SU-DHL-6 (cell line): Measurements from ENCODE around the gene CLN6.

Experiments used
- H2AFZ ChIP-seq: fragments of 200-600 bp; sonication (generic); 2 replicates; pipeline ENCODE4 v1.6.1; 2014; ENCODE audit warnings: low read depth, mild to moderate bottlenecking, moderate library complexity, mixed read lengths, antibody characterized with exemption, low read length; ENCODE audit not compliant: severe bottlenecking
- H3F3A ChIP-seq: fragments of 200-600 bp; shearing (Covaris generic); 2 replicates; pipeline ENCODE4 v1.6.0; 2016; ENCODE audit warnings: antibody characterized with exemption, mild to moderate bottlenecking; ENCODE audit not compliant: insufficient read depth
- H3K27ac ChIP-seq: fragments of 200-600 bp; sonication (generic); 2 replicates; pipeline ENCODE4 v1.5.1; 2016; ENCODE audit warnings: low read depth, mild to moderate bottlenecking, low read length, moderate library complexity, mixed read lengths
- H3K27me3 ChIP-seq: fragments of 200-600 bp; sonication (generic), shearing (Covaris generic); 2 replicates; pipeline ENCODE4 v1.6.0; 2014; ENCODE audit warnings: mild to moderate bottlenecking, low read length
- H3K36me3 ChIP-seq: fragments of 200-600 bp; sonication (generic); 2 replicates; pipeline ENCODE4 v1.6.1; 2014; ENCODE audit warnings: mild to moderate bottlenecking, low read length, mixed read lengths
- H3K4me2 ChIP-seq: fragments of 300-600, 200-600 bp; shearing (Covaris generic), sonication (generic); 2 replicates; pipeline ENCODE4 v1.6.0; 2014; ENCODE audit warnings: low read length, low read depth, mild to moderate bottlenecking; ENCODE audit not compliant: poor library complexity, severe bottlenecking
- H3K4me3 ChIP-seq: fragments of 200-600 bp; sonication (generic); 2 replicates; pipeline ENCODE4 v1.5.1; 2014; ENCODE audit warnings: antibody characterized with exemption, low read length, mild to moderate bottlenecking, mixed read lengths; ENCODE audit not compliant: insufficient read depth, poor library complexity, severe bottlenecking
- H3K79me2 ChIP-seq: fragments of 200-600 bp; sonication (generic); 2 replicates; pipeline ENCODE4 v1.6.1; 2014; ENCODE audit warnings: mild to moderate bottlenecking, low read length, moderate library complexity; ENCODE audit not compliant: insufficient read depth
- H3K9ac ChIP-seq: fragments of 200-600 bp; sonication (generic); 2 replicates; pipeline ENCODE4 v1.7.0; 2014; ENCODE audit warnings: mild to moderate bottlenecking, low read length
- H3K9me2 ChIP-seq: fragments of 200-600 bp; sonication (generic); replicated peaks from 2 replicates; pipeline ENCODE4 v1.6.1; 2014; ENCODE audit warnings: low read length; ENCODE audit not compliant: insufficient read depth
- H3K9me3 ChIP-seq: fragments of 200-600 bp; sonication (generic); 2 replicates; pipeline ENCODE4 v1.6.1; 2014; ENCODE audit warnings: low read length, mixed read lengths; ENCODE audit not compliant: insufficient read depth
- H4K20me1 ChIP-seq: fragments of 200-600 bp; sonication (generic); 2 replicates; pipeline ENCODE4 v1.6.1; 2014; ENCODE audit warnings: low read depth, mild to moderate bottlenecking, antibody characterized with exemption, low read length, moderate library complexity, mixed read lengths
- EZH2phosphoT487 ChIP-seq: fragments of 200-600 bp; sonication (generic), shearing (Covaris generic); conservative IDR thresholded peaks from 2 replicates; pipeline ENCODE4 v1.6.1; 2018; ENCODE audit warnings: mild to moderate bottlenecking, antibody characterized with exemption, low read length, moderate library complexity, mixed read lengths
- TF ChIP-seq, protein P1 (sequence below): fragments of 200-600 bp; sonication (generic); IDR thresholded peaks from one replicate; pipeline ENCODE4 v1.5.1; 2017; ENCODE audit warnings: antibody characterized with exemption, mild to moderate bottlenecking, low read length, moderate library complexity; ENCODE audit not compliant: insufficient read depth, poor library complexity, severe bottlenecking

Gene CLN6

GRCh38 chr15:68232449-68232848 lies 2.9 kb upstream of the CLN6 start:
- peaks cover 3% of the 10 kb centered on the region; the same call in 1 of the 2 replicates for H3F3A ChIP-seq
- H3K4me2 ChIP-seq = no peak overlapping the region
- H3K9me3 ChIP-seq = no peaks in the 10 kb centered on the region
- H3K4me3 ChIP-seq = no peak overlapping the region
- H3K36me3 ChIP-seq = no peaks in the 10 kb centered on the region
- H3K9ac ChIP-seq = no peak overlapping the region
- H2AFZ ChIP-seq = no peak overlapping the region
- TF ChIP-seq, protein P1, sequence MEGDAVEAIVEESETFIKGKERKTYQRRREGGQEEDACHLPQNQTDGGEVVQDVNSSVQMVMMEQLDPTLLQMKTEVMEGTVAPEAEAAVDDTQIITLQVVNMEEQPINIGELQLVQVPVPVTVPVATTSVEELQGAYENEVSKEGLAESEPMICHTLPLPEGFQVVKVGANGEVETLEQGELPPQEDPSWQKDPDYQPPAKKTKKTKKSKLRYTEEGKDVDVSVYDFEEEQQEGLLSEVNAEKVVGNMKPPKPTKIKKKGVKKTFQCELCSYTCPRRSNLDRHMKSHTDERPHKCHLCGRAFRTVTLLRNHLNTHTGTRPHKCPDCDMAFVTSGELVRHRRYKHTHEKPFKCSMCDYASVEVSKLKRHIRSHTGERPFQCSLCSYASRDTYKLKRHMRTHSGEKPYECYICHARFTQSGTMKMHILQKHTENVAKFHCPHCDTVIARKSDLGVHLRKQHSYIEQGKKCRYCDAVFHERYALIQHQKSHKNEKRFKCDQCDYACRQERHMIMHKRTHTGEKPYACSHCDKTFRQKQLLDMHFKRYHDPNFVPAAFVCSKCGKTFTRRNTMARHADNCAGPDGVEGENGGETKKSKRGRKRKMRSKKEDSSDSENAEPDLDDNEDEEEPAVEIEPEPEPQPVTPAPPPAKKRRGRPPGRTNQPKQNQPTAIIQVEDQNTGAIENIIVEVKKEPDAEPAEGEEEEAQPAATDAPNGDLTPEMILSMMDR = no peak
- TF ChIP-seq EZH2phosphoT487 = no peak
- no peaks in the 10 kb centered on the region for H3K27me3 ChIP-seq
- peaks cover 17% of the 10 kb centered on the region for H3K79me2 ChIP-seq
- no peaks in the 10 kb centered on the region for H4K20me1 ChIP-seq
- no peak overlapping the region for H3K27ac ChIP-seq
- no peaks in the 10 kb centered on the region for H3K9me2 ChIP-seq

DNA sequence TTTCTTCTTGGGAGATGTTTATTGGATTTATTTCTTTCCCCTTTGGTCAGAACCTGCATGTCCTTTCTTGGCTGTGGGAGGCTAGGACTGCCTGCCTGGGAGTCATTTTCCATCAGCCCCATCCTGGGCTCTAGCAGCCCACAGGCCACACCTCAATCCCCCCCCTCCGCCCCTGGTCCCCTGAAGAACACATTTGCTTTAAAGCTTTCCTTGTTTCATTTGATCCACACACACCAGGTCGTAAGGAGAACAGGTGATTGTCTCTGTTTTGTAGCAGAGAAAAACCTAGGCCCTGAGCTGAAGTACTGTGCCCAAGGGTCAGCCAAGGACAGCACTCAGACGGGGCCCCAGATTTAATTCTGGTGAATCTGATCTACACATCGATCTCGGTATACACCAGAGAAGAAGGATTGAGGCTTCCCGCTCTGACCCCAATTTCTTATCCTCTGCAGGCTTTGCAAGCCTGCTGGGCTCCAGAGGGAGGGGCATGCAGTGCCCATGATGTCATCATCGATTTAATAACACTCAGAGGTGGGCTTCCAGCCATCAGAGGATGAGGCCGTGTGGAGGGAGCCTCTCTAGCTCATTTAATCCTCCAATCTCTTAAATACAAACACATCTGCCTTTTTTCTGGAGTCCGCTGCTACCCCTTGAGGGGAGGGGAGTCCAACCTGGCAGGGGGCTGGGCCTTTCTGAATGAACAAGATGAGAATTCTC lies 1.7 kb upstream of the CLN6 start:
- Histone ChIP-seq H3K79me2 (peaks cover 29% of the 10 kb centered on the region), H3K9ac (no peak overlapping the region), H3K27me3 (no peaks in the 10 kb centered on the region), H3F3A (peaks cover 3% of the 10 kb centered on the region; the same call in 1 of the 2 replicates), H3K4me3 (no peak overlapping the region), H2AFZ (no peak overlapping the region), H3K36me3 (no peaks in the 10 kb centered on the region), H4K20me1 (no peaks in the 10 kb centered on the region), H3K9me3 (no peaks in the 10 kb centered on the region), H3K9me2 (no peaks in the 10 kb centered on the region), H3K27ac (no peak overlapping the region), H3K4me2 (no peak overlapping the region)
- TF ChIP-seq EZH2phosphoT487 = no peak
- TF ChIP-seq, protein P1 = no peak

- H3K9ac ChIP-seq = peak overlapping the region; percentile 99
- TF ChIP-seq, protein P1 = no peak
- no peak for TF ChIP-seq EZH2phosphoT487
- peaks cover 3% of the 10 kb centered on the region; the same call in 1 of the 2 replicates for H3F3A ChIP-seq
- H3K36me3 ChIP-seq = no peaks in the 10 kb centered on the region
- H4K20me1 ChIP-seq = no peaks in the 10 kb centered on the region
- H3K4me3 ChIP-seq = peak overlapping the region; percentile 84
- peaks cover 37% of the 10 kb centered on the region for H3K79me2 ChIP-seq
- peak overlapping the region; percentile 91 for H3K27ac ChIP-seq
- H3K4me2 ChIP-seq = peak overlapping the region; percentile 89
- no peaks in the 10 kb centered on the region for H3K9me3 ChIP-seq
- H2AFZ ChIP-seq = peak overlapping the region; percentile 90
- no peaks in the 10 kb centered on the region for H3K9me2 ChIP-seq
- no peaks in the 10 kb centered on the region for H3K27me3 ChIP-seq
Measured at GRCh38 chr15:68230157-68231100, 901 bp upstream of the CLN6 start.
